ENCODE results near the gene HOXD1. TPM values are rescaled to one million over a fixed set of nuclear protein-coding genes. Genes with fewer than 3 reads are reported as not detected.
A peak's percentile ranks its signal among the peaks of the same experiment; 100 is the strongest.

Gene HOXD1
- total and polyA plus RNA-seq, 2 donors (not counting 3 experiments of a cell fraction or from before 2014, with no cell fraction given) = 6.6 to 10.4 TPM

DNA sequence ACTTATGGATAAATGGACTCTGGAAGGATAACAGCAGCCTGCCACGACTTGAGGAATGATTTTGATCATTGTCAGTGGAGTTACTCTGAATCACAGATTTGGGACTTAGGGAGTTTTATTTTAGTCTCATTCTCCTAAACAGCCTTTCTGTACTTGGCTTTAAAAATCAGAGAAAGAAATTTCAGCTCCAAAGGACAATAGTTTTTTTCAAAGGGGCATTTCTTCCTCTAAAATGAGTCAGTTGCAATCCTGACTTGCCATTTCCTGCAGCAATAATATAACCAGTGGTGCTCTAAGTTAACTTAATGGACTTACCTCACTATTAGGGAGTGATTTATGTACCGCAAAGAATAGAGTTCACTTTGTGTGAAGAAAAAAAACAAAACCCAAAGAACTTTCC, 45.7 kb downstream of the HOXD1 start:
- dilution Hi-C loops (cut with MboI; ENCODE audit: extremely low pct_ligation_motif_present, low sequenced_read_pairs) = no loop called here
- peak overlapping the region; percentile 8 for H3K9ac ChIP-seq (replicated peaks; ENCODE audit: extremely low read depth, insufficient read depth, low read length)
- no TSS peak for BruUV-seq (replicated peaks)
- no peak overlapping the region for H3K4me3 ChIP-seq (replicated peaks in 1 of 3; ENCODE audit: insufficient read depth in 1 of 3, low read depth in 1 of 3, low read length in 3 of 3)
- intact Hi-C loops (cut with micrococcal nuclease) = loop anchor here (2.0 kb wide), 1 partner anchor 45 kb away; the partner anchor contains the start of gene HOXD1
- no peaks in the 10 kb centered on the region for H3K79me2 ChIP-seq (ENCODE audit: control insufficient read depth, insufficient read depth, low read length)
- H3K36me3 ChIP-seq (ENCODE audit: control insufficient read depth in 2 of 2, extremely low read depth in 1 of 2, insufficient read depth in 2 of 2, low read length in 2 of 2) = no peaks in the 10 kb centered on the region
- no peaks in the 10 kb centered on the region for H4K20me1 ChIP-seq (replicated peaks; ENCODE audit: control insufficient read depth, extremely low read depth, insufficient read depth, low read length)
- peak; percentile 81 for DNase-seq (ENCODE audit: low read depth, low spot score)
- ChIA-PET POLR2A (no interaction called here), CTCF (interaction anchor here (0.8 to 3.0 kb wide), 12 partner anchors 9 to 320 kb away, joined by 3 to 13 read pairs (median 3); partner anchors contain the start of gene HOXD1)
- no peaks in the 10 kb centered on the region for H3K27me3 ChIP-seq (ENCODE audit: control insufficient read depth in 2 of 2, insufficient read depth in 2 of 2, low read length in 2 of 2)
- FAIRE-seq = peak; percentile 78
- H3K9me1 ChIP-seq (replicated peaks; ENCODE audit: control insufficient read depth, extremely low read depth, insufficient read depth, low read length) = no peaks in the 10 kb centered on the region
- H3K4me2 ChIP-seq (ENCODE audit: insufficient read depth, low read length) = peak overlapping the region; percentile 62
- H3K4me1 ChIP-seq (ENCODE audit: control insufficient read depth, extremely low read depth, insufficient read depth, low read length) = peaks cover 16% of the 10 kb centered on the region
- H3K27ac ChIP-seq (ENCODE audit: insufficient read depth, low read depth, low read length) = peak overlapping the region; percentile 72
- peak; percentile 45 for TF ChIP-seq JUN (IDR thresholded peaks at IDR 0.05; ENCODE audit: borderline replicate concordance, insufficient read depth, insufficient read length, low read depth)
- TF ChIP-seq FOS (IDR thresholded peaks at IDR 0.05; ENCODE audit: borderline replicate concordance, insufficient read depth, low read length) = peak; percentile 61
- TF ChIP-seq CTCF (IDR thresholded peaks at IDR 0.05; ENCODE audit: extremely low read depth in 1 of 2, insufficient read depth in 1 of 2, low read depth in 1 of 2, low read length in 2 of 2) = no peak
- H2AFZ ChIP-seq (ENCODE audit: low read depth, low read length) = peak overlapping the region; percentile 73
- no peaks in the 10 kb centered on the region for H3K9me3 ChIP-seq (replicated peaks; ENCODE audit: control insufficient read depth, insufficient read depth, low read length)

DNA sequence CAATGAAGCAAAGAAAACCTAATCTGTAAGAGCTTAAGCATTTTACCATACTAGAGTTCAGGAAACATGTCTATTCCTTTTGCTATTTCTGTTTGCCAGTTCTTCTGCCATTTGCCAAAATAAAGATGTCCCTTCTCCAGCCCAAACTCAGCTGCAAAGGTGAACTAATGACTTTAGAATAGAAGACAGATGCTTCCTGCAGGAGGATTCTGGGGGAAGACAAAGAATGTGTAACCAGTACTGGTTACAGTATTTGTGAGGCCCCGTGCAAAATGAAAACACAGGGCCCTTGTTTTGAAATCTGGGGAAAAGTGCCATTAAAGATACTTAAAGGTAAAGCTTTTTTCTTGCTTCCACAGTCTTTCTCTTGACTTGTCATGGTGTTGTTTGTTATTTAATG, 46.5 kb downstream of the HOXD1 start:
- H3K4me1 ChIP-seq (ENCODE audit: control insufficient read depth, extremely low read depth, insufficient read depth, low read length) = peaks cover 16% of the 10 kb centered on the region
- peak overlapping the region; percentile 65 for H2AFZ ChIP-seq (ENCODE audit: low read depth, low read length)
- H3K27ac ChIP-seq (ENCODE audit: insufficient read depth, low read depth, low read length) = no peak overlapping the region
- no peaks in the 10 kb centered on the region for H3K79me2 ChIP-seq (ENCODE audit: control insufficient read depth, insufficient read depth, low read length)
- FAIRE-seq = no peak
- no peaks in the 10 kb centered on the region for H4K20me1 ChIP-seq (replicated peaks; ENCODE audit: control insufficient read depth, extremely low read depth, insufficient read depth, low read length)
- H3K9ac ChIP-seq (replicated peaks; ENCODE audit: extremely low read depth, insufficient read depth, low read length) = no peak overlapping the region
- BruUV-seq (replicated peaks) = no TSS peak
- H3K9me3 ChIP-seq (replicated peaks; ENCODE audit: control insufficient read depth, insufficient read depth, low read length) = no peaks in the 10 kb centered on the region
- H3K4me3 ChIP-seq (replicated peaks in 1 of 3; ENCODE audit: insufficient read depth in 1 of 3, low read depth in 1 of 3, low read length in 3 of 3) = no peak overlapping the region
- CTCF ChIA-PET = interaction anchor here (0.9 to 3.0 kb wide), 7 partner anchors 10 to 220 kb away, joined by 3 to 13 read pairs (median 3); no protein-coding TSS in a partner anchor
- H3K4me2 ChIP-seq (ENCODE audit: insufficient read depth, low read length) = peak overlapping the region; percentile 38
- TF ChIP-seq MYC (IDR thresholded peaks at IDR 0.05; ENCODE audit: low read depth, low read length) (no peak), CTCF (IDR thresholded peaks at IDR 0.05; ENCODE audit: extremely low read depth in 1 of 2, insufficient read depth in 1 of 2, low read depth in 1 of 2, low read length in 2 of 2) (no peak), POLR2A (IDR thresholded peaks at IDR 0.05; ENCODE audit: low read depth, low read length) (no peak), GATA2 (IDR thresholded peaks at IDR 0.05; ENCODE audit: insufficient read depth, insufficient read length, low read depth, low read length) (no peak), JUN (IDR thresholded peaks at IDR 0.05; ENCODE audit: borderline replicate concordance, insufficient read depth, insufficient read length, low read depth) (no peak), MAX (IDR thresholded peaks at IDR 0.05; ENCODE audit: insufficient read depth, insufficient read length) (no peak), FOS (IDR thresholded peaks at IDR 0.05; ENCODE audit: borderline replicate concordance, insufficient read depth, low read length) (no peak), EZH2 (IDR thresholded peaks at IDR 0.05; ENCODE audit: borderline replicate concordance, low read depth, low read length, severe bottlenecking) (no peak), POLR2AphosphoS5 (IDR thresholded peaks at IDR 0.05; ENCODE audit: insufficient read depth, low read depth, low read length) (no peak)
- H3K36me3 ChIP-seq (ENCODE audit: control insufficient read depth in 2 of 2, extremely low read depth in 1 of 2, insufficient read depth in 2 of 2, low read length in 2 of 2) = no peaks in the 10 kb centered on the region
- dilution Hi-C loops (cut with MboI; ENCODE audit: extremely low pct_ligation_motif_present, low sequenced_read_pairs) (no loop called here), intact Hi-C loops (cut with micrococcal nuclease) (loop anchor here (2.0 kb wide), 1 partner anchor 46 kb away; the partner anchor contains the start of gene HOXD1)
- peak; percentile 39 for DNase-seq (ENCODE audit: low read depth, low spot score)
- no peaks in the 10 kb centered on the region for H3K27me3 ChIP-seq (ENCODE audit: control insufficient read depth in 2 of 2, insufficient read depth in 2 of 2, low read length in 2 of 2)
- POLR2A ChIA-PET = no interaction called here
- no peaks in the 10 kb centered on the region for H3K9me1 ChIP-seq (replicated peaks; ENCODE audit: control insufficient read depth, extremely low read depth, insufficient read depth, low read length)

Measured in endothelial cell of umbilical vein (primary cell).